ENCODE measurements around the gene RBM20. TPM values are rescaled to one million over a fixed set of nuclear protein-coding genes. Genes with fewer than 3 reads are reported as not detected.

RBM20 gene
- polyA plus RNA-seq, 3 donors = not detected

GRCh38 chr10:110739811-110740271 lies 95.7 kb downstream of the RBM20 start:
- Mint-ChIP-seq H3K4me3 (no peak overlapping the region), H3K27me3 (ENCODE audit: low read depth in 3 of 3) (peaks cover 1 to 4% (median 2%) of the 10 kb centered on the region in 3 donors), H3K9me3 (no peaks in the 10 kb centered on the region), H3K4me1 (peaks cover 22% of the 10 kb centered on the region), H3K27ac (no peak overlapping the region), H3K36me3 (no peaks in the 10 kb centered on the region)
- no peak for TF ChIP-seq CTCF (IDR thresholded peaks at IDR 0.05)
- Histone ChIP-seq H3K4me1 (ENCODE audit: control insufficient read depth in 1 of 2, insufficient read depth in 2 of 2, low read length in 2 of 2) (peaks cover 2 to 11% of the 10 kb centered on the region in 2 donors), H3K27ac (ENCODE audit: low read depth in 1 of 2, low read length in 2 of 2) (no peak overlapping the region), H3K9ac (ENCODE audit: insufficient read depth, low read length, poor library complexity, severe bottlenecking) (no peak overlapping the region), H3K9me3 (replicated peaks in 1 of 2; ENCODE audit: control insufficient read depth in 1 of 2, insufficient read depth in 1 of 2, low read length in 2 of 2) (no peaks in the 10 kb centered on the region), H4K20me1 (ENCODE audit: insufficient read depth, low read length) (no peaks in the 10 kb centered on the region), H3K79me2 (ENCODE audit: insufficient read depth, low read length) (no peaks in the 10 kb centered on the region), H2AFZ (ENCODE audit: insufficient read depth, low read depth, low read length, poor library complexity, severe bottlenecking) (peak overlapping the region; percentile 41), H3K36me3 (replicated peaks in 1 of 2; ENCODE audit: control insufficient read depth in 1 of 2, insufficient read depth in 2 of 2, low read length in 2 of 2) (no peaks in the 10 kb centered on the region), H3K4me3 (replicated peaks in 1 of 3; ENCODE audit: low read depth in 2 of 3, low read length in 3 of 3) (no peak overlapping the region), H3K4me2 (replicated peaks; ENCODE audit: extremely low read depth, low read length, poor library complexity, severe bottlenecking) (no peak overlapping the region), H3K27me3 (ENCODE audit: control insufficient read depth in 2 of 2, insufficient read depth in 2 of 2, low read length in 2 of 2) (no peaks in the 10 kb centered on the region)
- 69% methylated on average over 7 of the region's 7 CpGs for WGBS (ENCODE audit: insufficient coverage)
- intact Hi-C loops (cut with micrococcal nuclease) = no loop called here
- DNase-seq = no peak

- no peaks in the 10 kb centered on the region for H3K27me3 ChIP-seq (ENCODE audit: control insufficient read depth in 2 of 2, insufficient read depth in 2 of 2, low read length in 2 of 2)
- TF ChIP-seq CTCF (IDR thresholded peaks at IDR 0.05) = no peak
- intact Hi-C loops (cut with micrococcal nuclease) = no loop called here
- H3K4me3 ChIP-seq (replicated peaks in 1 of 3; ENCODE audit: low read depth in 2 of 3, low read length in 3 of 3) = no peak overlapping the region
- Mint-ChIP-seq H3K27ac (no peak overlapping the region), H3K27me3 (ENCODE audit: low read depth in 3 of 3) (no peaks in the 10 kb centered on the region), H3K36me3 (no peaks in the 10 kb centered on the region), H3K4me1 (peaks cover 33% of the 10 kb centered on the region), H3K4me3 (no peak overlapping the region), H3K9me3 (no peaks in the 10 kb centered on the region)
- no peaks in the 10 kb centered on the region for H4K20me1 ChIP-seq (ENCODE audit: insufficient read depth, low read length)
- no peak overlapping the region for H3K4me2 ChIP-seq (replicated peaks; ENCODE audit: extremely low read depth, low read length, poor library complexity, severe bottlenecking)
- H2AFZ ChIP-seq (ENCODE audit: insufficient read depth, low read depth, low read length, poor library complexity, severe bottlenecking) = no peak overlapping the region
- no peak overlapping the region for H3K27ac ChIP-seq (ENCODE audit: low read depth in 1 of 2, low read length in 2 of 2)
- no peak for DNase-seq
- no peaks in the 10 kb centered on the region for H3K36me3 ChIP-seq (replicated peaks in 1 of 2; ENCODE audit: control insufficient read depth in 1 of 2, insufficient read depth in 2 of 2, low read length in 2 of 2)
- 96% methylated on average over 3 of the region's 6 CpGs for WGBS (ENCODE audit: insufficient coverage)
- H3K79me2 ChIP-seq (ENCODE audit: insufficient read depth, low read length) = no peaks in the 10 kb centered on the region
- no peaks in the 10 kb centered on the region for H3K9me3 ChIP-seq (replicated peaks in 1 of 2; ENCODE audit: control insufficient read depth in 1 of 2, insufficient read depth in 1 of 2, low read length in 2 of 2)
- no peak overlapping the region for H3K9ac ChIP-seq (ENCODE audit: insufficient read depth, low read length, poor library complexity, severe bottlenecking)
- peaks cover 10 to 17% of the 10 kb centered on the region in 2 donors for H3K4me1 ChIP-seq (ENCODE audit: control insufficient read depth in 1 of 2, insufficient read depth in 2 of 2, low read length in 2 of 2)
Measured at GRCh38 chr10:110742801-110743200, 98.7 kb downstream of the RBM20 start.

All from CD14-positive monocyte (primary cell).